Activated CD8-positive, alpha-beta memory T cell treated with anti-CD3 and anti-CD28 coated beads, Interleukin-2, amount 50 U/mL, for 24 hours (primary cell): Measurements from ENCODE around the gene SMARCC2.

ENCODE experiments used
- DNase-seq: peaks from one replicate; pipeline ENCODE4 v3.0.0-alpha.2; 2020; ENCODE audit errors: extremely low read depth

Gene SMARCC2

DNA sequence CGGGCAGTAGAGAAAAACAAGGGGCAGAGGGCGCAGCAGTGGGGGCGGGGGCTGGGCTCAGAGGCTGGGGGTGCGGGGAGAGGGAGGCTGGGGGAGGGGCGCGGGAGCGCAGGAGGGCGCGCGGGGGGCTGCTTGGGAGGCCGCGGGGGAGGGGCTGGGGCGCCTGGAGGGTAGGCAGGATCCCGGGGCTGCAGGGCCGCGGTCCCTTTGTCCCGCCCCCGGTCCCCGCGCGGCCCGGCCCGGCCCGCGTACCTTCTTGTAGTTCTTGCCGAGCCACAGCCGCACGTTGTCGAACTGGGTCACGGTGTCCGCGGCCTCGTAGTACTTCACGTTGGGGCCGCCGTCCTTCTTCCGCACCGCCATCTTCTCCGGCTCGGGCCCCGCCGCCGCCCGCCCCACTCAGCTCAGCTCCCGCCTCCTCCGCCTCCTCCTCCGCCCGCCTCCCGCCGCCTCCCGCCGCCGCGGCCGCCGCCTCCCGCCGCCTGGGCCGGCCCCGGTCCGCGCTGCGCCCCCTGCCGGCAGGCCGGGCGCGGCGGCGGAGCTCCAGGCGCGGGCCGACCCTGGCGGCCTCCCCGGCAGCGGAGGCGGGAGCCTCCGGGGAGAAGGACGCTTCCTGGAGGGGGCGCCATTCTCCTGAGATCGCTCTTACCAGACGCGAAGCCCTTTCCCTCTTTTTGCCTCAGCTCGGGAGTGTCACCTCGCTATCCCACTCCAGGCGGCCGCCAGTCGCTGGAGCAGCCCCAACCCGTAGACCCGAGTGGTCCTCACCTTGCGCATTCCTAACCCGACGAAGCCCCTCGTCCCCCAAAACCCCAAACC, at the start of gene SMARCC2:
TSS of gene SMARCC2 (minus strand) at position 385 of the 819 bp plus-strand sequence. CDS start at position 363, 22 bp downstream.
- peak; percentile 60 for DNase-seq

DNA sequence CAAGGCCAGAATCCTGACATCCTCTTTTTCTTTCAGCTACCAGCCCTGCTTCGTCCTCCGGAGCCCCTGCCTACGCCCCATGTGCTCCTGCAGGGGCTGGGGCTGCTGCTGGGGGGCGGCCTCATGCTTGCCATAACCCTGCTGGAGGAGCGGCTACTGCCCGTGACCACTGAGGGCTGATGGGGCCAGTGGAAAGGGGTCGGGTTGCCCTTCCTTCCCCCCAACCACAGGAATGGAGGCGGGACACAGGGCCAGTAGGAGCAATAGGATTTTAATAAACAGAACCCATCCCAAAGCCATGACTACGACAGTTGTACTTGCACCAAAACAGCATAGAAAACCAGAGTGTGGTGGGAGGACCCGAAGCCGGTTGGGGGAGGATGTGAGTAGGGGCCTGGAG, 48.3 kb upstream of the SMARCC2 start:
- no peak for DNase-seq

DNA sequence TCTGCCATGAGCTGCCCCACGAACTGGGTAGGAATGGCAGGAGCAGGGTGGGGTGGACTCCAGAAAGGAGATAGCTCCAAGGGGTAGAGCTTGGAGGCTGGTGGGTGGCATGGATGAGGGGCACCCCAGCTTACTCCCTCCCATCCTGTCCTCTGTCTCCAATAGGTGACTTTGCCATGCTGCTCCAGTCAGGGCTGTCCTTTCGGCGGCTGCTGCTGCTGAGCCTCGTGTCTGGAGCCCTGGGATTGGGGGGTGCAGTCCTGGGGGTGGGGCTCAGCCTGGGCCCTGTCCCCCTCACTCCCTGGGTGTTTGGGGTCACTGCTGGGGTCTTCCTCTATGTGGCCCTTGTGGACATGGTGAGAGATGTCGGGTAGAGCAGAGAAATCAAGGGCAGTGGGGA, 47.7 kb upstream of the SMARCC2 start:
- DNase-seq: no peak

DNA sequence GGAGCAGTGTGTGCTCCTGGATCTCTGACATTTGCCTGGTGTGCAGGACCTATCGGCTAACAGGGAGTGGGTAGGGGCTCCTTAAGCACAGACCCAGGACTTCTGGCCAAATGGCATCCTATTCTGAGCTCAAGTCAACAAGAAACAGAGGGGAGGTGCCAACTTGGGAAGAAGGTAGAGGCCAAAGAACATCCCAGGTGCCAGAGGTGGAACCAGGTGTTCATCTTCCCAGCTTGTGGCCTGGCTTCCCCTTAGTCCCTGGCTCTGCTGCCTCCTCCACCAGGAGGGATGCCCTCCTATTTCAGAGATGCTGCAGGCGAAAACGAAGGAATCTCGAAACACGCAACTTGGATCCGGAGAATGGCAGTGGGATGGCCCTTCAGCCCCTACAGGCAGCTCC, 46.8 kb upstream of the SMARCC2 start:
- no peak for DNase-seq

DNA sequence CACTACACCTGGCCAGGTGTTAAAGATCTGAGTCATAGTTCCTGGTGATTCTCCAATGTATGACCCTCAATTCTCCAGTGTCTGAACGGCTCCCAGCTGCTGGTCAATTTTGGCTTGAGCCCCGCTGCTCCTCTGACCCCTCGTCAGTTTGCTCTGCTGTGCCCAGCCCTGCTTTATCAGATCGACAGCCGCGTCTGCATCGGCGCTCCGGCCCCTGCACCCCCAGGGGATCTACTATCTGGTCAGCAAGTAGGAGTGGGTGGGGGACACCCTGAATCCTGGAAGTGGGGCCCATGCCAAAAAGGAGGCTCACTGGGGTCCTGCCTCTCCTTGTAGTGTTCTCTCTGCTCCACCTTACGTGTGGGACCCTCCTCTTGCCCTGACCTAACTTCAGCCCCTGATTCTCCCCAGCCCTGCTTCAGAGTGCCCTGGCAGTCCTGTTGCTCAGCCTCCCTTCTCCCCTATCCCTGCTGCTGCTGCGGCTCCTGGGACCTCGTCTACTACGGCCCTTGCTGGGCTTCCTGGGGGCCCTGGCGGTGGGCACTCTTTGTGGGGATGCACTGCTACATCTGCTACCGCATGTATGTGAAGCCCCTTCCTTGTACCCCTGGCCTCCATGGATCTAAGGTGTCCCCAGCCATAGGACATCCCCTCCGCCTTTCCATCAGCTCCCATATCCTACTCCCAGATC, 45.6 kb upstream of the SMARCC2 start:
- no peak for DNase-seq

DNA sequence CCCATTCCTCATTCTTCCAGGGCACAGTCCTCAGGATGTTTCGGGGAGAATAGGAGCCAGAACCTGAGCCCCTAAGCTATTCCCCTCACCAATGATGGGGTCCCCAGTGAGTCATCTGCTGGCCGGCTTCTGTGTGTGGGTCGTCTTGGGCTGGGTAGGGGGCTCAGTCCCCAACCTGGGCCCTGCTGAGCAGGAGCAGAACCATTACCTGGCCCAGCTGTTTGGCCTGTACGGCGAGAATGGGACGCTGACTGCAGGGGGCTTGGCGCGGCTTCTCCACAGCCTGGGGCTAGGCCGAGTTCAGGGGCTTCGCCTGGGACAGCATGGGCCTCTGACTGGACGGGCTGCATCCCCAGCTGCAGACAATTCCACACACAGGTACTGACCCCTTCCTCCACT, 41.9 kb upstream of the SMARCC2 start:
- no peak for DNase-seq

DNA sequence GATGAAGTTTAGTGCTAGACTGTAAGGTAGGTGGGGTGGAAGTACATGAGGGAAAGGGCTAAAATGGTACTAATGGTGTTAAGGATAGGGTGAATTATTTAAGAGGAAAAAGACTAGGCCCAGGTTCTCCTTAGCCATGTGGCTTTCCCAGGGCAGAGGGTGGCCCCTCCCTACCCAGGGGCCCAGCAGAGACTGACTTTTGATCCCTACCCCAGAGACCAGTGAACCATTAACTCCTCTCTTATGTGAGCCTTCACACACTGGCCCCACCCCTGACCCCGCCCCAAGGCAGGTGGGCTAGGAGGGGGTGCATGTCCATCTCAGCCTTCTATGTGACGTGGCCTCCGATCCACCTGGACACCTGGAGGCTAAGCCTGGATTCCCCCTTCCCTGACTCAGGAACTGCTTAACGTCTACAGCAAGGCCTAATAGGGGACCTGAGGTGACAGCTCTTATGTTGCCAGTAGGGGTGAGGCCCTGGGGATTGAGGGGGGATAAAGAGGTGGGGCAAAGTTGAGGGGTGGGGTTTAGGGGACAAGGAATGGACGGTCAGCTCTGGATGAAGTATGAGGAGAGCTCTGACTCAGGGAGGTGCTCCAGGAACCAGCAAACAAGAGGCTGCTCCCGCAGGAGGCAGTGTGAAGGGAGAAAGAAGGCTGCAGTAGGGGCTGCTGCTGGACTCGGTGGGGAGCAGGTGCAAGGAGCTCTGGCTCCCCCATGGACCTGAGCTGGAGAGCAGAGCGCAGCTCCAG, 41.3 kb upstream of the SMARCC2 start:
- no peak for DNase-seq

DNA sequence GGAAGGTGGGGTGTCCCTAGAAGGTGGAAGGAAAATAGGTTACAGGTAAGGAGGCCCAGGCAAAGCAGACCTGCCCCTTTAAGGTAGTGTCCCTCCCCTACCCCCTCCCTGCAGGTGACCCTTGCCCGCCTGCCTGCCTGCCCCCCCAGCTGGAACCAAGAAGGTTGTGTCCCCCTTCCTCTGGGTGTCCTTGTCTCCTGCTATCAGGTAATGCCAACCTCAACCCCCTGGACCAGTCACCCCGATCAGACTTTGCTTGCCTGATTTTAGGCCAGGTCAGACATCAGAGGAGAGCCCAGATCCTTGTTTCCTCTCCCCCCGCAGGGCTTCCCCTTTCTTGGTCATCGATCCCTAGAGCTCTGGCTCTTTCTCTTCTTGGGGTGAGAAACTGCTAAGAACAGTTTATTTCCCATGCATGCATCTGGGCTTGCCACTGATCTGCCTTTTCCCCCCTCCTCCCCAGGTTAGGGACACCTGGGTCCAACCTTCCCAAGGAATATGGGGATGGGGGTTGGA, 40.7 kb upstream of the SMARCC2 start, which contains the start of gene SLC39A5:
TSS of gene SLC39A5 (plus strand) at position 136 of the 516 bp plus-strand sequence. CDS start 1,224 bp downstream, outside the sequence.
- no peak for DNase-seq

DNA sequence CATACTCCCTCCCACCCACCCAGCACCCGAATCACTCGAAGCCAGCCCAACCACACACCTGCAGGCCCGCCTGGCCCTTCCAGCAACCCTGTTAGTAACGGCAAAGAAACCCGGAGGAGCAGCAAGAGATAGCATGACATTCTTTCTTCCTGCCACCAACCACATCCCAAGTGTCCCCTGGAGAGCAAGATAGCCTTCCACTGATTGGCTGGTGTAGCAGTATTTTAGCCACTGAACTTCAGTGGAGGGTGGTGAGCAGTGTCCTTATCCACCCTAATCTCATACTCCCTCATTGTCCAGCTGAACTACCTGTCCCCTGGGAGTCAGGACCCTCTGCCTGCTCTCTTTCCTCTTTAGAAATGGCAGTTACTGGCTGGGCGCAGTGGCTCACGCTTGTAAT, 39.8 kb upstream of the SMARCC2 start:
- no peak for DNase-seq

DNA sequence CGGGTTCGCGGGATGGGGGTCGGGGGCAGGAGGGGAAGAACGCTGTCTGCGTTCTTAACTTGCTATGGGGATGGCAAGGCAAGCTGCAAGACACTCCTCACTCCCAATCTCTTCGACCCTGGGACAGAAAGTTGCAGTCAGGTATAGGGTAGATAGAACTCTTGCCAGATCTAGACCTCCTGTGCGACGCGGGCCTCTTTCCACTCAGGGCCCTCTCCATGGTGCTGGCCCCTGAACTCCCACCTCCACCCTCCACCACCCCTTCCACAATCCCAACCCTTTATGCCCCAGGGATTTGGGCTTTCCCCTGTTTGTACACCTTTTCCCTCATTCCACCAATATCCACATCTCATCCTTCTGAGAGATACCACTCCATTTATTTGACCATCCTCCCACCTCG, 35.7 kb upstream of the SMARCC2 start:
- no peak for DNase-seq

DNA sequence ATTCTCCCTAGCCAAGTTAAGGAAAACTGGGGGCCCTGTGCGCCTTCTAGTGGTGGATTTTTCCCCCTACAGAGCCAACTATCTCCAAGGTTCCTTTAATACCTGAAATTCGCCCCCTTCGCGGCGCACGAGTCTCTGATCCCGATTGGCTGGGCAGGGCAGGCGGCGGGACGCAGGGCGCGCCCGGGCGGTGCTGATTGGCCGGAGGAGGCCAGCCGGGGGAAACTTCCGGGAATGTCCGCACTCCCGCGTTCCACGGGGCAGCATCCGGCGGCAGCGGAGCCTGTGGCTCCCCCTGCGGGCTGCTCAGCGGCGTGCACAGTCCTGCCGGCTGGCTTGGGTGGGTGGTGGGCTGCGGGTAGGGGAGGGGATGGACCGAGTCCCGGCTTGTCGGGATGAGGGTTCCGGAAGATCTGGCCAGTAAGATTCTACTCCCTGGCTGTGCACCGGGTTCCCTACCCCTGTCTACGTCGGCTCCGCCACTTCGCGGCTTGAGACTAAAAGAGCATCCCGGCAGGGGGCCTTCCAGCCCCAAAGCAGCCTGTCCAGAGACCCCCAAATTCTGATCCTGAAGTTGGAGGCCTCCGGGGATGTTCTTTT, 34.9 kb upstream of the SMARCC2 start, which contains the start of gene NABP2:
TSS of gene NABP2 (plus strand) at position 241 of the 600 bp plus-strand sequence. CDS start 515 bp downstream, outside the sequence.
- DNase-seq: peak; percentile 85

DNA sequence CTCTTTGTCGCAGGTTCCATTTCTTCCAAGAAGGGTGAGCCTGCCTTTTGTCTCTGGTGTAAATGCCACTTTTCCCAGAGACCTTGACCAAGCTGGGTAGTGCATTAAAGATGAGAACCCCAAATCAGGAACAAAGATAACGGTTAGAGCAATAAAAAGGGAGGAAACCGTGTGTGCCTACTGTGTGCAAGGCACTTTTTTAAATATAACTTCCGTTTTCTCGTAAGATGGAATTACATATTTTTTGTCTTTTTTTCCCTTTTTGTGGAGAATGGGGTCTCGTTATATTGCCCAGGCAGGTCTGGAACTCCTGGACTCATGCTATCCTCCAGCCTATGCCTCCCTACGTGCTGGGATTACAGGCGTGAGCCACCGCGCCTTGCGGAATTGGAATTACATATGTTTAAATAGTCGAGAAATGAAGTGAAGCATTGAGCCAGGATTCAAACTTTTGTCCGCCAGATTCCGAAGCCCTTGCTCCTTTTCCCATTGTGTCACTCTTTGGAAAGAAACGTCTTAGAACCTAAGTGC, 34.4 kb upstream of the SMARCC2 start:
- no peak for DNase-seq

DNA sequence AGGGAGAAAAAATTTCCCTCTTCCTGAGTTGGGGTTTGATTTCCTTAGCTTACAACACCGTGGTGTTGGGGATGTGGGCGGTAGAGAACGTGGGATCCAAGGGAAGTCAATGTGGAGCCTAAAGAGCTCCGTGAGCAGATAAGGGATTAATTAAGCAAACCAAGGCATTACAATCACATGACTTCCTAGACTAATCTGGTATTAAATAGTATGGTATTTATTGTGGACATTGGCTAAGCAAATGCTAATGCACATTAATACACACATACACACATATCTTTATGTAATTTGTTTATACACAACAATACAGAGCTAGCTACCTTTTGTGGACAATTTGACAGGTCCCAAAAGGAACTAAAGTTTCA, 33.2 kb upstream of the SMARCC2 start:
- DNase-seq: no peak

DNA sequence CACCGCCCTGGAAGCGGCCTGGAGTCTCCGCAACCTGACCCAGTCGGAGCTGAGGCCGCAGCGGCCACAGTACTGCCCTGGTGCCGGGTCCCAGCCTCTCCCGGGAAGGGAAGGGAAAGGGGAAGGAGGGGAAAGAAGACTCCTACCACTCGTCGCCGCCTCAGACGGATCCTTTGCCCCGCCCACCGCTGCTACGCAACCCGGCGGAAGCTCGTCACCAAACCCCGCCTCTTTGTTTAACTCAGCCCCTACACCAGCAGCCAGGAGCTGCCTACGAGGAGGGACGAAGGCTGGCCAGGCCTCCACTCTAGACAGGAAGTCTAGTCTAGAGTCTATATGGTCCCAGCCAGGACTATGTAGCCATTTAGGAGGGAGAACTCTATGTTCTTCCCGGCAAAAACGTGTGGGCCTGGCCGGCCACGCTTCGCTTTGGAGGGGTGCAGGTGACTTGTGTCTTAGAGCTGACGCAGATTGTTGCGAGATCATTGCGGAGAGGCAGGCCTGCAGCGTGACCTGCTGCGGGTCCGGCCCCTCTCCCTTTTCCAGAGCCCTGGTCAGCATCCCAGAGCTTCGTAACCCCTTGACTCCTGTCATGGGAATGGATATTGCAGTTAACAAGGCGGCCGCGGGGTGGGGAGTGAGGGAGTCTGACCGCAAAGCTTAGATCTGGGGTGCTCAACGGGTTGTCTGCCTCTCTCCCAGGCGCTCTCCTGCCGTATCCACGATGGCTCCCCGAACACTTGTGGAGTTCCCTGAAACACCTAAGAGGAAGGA, 32.7 kb upstream of the SMARCC2 start, which contains the start of gene RNF41:
TSS of gene RNF41 (minus strand) at position 166 of the 774 bp plus-strand sequence. CDS start 7,875 bp downstream, outside the sequence.
- peak; percentile 79 for DNase-seq

DNA sequence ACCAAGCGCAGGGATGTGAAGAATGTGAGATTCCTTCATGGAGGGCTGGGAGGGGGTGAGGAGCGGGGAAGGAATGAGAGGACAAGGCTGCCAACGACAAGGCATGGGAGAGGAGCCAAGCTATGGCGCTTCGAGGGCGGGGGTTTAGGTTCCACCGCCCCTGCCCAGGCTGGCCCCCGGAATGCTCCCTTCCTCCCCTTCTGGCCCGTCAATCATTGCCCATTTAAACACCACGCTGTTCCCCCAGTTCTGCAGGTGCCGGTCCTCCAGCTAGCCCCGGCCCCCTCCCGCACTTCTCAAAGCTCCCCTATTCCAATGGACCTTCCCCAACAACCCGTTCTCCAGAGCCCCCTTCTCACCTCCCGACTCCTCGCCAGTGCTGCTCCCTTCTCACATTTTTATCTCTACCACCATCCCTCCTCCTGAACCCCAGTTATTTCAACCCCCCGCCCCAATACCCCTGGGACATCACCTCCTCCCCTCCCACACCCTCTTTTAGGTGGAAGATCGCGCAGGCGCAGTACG, 32.0 kb upstream of the SMARCC2 start:
- no peak for DNase-seq

DNA sequence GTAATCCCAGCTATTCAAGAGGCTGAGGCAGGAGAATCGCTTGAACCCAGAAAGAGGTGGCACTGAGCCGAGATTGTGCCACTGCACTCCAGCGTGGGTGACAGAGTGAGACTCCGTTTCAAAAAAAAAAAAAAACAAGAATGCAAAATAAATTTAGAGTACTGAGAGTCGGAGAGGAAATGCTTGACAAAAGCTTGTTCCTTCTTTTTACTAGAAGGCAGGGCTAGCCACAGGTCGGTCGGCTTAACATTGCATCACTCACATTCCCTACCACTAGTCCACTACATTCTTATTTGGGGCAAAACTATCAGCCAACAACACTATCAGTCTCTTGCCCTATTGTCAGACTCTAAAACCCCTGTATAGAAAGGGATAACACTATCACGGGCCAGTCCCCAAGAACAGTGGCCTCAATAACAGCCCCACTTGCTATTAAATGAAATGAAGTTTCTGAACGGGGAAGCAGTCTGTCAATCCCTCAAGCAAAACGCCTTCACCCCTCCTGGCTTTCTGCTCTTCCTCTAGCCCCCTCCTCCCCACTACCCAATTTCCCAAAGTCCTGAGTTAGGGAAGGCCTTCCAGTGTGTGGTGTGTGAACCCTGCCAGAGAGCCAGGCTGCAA, 31.4 kb upstream of the SMARCC2 start:
- DNase-seq: no peak

DNA sequence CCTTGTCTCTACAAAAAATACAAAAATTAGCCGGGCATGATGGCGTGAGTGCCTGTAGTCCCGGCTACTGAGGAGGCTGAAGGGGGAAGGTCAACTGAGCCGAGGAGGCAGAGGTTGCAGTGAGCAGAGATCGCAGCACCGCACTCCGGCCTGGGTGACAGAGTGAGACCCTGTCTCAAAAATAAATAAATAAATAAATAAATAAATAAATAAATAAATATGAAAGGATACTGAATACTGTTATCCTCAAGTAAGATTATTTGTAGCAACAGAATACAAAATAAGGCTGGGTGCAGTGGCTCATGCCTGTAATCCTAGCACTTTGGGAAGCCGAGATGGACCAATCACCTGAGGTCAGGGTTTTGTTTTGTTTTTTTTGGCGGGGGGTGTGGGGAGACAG, 30.6 kb upstream of the SMARCC2 start:
- DNase-seq: no peak

DNA sequence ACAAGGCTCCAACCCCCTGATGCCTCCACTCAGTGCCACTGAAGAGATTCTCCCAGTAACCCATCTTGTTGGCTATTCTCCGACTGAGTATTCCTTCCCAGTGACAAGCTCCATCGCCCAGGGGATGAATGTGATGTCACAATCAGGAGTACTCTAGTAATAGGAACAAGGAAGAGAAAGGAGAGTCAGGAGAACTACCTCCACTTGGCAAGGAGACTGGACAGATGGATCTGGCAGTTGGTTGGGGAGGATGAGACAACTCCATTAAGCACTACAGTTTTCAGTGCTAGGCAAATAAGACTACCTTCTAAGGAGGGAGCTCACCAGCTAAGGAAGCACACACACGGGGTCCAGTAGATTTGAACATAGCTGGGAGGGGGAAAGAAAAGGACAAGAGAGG, 27.2 kb upstream of the SMARCC2 start:
- no peak for DNase-seq

DNA sequence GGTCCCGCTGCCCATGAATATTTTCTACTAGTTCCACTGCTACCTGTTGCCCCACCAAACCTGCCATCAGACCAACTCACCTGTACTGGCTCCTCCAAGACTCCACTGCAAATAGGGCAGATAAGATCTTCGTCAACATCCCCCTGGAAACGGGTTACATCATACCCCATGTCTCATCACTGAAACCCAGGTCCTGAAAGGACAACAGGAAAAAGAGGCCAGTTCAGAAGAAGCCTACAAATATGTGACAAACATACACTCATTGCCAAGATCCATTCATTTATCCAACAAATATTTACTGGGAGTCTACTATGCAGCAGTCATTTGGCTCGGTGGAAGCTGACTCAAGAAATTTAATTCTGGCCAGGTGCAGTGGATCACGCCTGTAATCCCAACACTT, 24.6 kb upstream of the SMARCC2 start:
- no peak for DNase-seq

DNA sequence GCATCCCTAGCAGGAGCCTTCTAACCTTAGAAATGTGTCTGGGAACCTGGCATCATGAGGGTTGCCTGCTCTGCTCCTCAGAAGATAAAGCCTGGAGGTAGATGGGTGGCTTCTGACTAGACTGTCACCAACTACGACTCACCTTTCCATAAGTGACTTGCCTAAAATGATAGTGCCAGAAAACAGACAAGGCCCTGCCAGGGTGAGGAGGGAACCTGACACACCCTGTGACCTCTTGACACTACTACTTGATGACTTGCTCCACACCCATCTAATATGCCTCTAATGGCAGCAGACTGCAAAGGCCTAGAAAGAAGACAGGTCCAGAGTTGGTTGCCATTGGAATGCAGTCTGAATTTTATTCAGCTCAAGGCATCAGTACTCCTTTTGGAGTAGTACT, 23.1 kb upstream of the SMARCC2 start:
- DNase-seq: no peak
